NCI-H146 (cell line): Measurements from ENCODE around the gene TPM1.

ENCODE experiments used
- DNase-seq: peaks from one replicate; lab custom pipeline; 2025; lab: John Stamatoyannopoulos, UW

TPM1 gene

DNA sequence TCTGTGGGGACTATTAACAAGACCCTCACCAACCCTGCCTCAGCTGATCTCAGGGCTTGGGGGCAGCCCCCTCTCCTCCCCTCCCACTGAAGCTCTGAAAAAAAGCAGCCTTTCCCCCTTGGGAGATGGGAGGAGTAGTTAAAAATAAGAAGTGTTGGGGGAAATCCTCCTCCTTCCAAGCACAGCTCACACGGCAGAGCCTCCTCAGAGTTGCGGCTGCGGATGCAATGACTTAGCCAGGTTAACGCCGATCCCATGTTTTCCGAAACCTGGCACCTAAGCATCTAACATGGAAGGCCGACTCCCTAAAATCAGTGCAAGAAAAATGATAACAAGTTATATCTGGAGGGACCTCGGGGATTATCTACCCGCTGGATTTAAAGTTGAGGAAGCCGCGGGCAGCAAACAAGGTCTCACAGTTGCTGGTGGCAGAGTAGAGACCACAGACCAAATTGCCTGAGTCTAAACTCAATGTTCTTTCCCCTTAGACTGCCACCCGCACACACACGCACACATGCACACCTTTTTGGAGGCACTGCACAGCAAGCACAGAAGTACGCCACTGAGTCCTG, 1.1 kb upstream of the TPM1 start:
- no peak for DNase-seq

DNA sequence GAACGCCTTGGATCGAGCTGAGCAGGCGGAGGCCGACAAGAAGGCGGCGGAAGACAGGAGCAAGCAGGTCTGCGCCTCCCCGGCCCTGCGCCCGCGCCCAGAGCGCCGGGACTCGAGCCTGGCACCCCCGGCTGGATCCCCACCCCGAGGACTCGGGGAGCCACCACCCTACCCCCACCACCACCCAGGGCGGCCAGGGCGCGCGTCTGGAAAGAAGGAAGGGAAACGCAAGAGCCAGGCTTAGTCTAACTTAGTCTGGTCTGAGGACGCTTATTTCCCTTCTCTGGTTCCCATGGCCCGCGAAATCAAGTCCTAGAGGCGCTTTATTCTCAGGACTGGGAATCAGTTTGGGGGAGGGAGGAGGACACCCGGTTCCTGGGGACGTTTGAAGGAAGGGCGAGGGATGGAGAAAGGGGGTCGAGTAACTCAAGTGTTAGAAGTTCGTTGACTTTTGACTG, 359 bp downstream of the TPM1 start:
- no peak for DNase-seq

DNA sequence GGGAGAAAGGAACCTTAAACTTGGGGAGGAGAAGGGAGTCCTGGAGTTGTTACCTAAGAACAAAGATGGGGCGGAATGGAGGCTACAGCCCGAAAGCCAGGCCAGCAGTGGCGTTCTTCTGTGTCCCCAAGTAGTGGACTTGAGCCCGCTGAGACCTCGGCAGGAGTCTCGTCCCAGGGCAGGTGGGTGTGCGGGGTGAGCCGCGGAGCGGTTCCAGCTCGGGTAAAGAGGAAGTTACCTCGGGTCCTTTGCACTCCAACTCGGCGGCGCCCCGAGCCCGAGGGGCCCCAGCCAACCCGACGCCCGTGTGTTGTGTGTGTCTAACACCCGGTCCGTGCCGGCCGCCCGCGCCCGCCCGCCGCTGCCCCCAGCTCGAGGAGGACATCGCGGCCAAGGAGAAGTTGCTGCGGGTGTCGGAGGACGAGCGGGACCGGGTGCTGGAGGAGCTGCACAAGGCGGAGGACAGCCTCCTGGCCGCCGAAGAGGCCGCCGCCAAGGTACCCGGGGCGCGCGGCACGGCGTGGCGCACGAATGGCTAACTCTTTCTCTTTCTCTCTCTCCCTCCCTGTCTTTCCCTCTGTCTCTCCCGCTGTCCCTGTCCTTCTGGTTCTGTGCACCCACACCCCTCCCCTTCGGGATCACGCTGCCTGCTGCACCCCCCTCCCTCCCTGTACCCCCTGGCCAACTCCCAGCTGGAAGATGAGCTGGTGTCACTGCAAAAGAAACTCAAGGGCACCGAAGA, 959 bp downstream of the TPM1 start:
- DNase-seq = no peak

DNA sequence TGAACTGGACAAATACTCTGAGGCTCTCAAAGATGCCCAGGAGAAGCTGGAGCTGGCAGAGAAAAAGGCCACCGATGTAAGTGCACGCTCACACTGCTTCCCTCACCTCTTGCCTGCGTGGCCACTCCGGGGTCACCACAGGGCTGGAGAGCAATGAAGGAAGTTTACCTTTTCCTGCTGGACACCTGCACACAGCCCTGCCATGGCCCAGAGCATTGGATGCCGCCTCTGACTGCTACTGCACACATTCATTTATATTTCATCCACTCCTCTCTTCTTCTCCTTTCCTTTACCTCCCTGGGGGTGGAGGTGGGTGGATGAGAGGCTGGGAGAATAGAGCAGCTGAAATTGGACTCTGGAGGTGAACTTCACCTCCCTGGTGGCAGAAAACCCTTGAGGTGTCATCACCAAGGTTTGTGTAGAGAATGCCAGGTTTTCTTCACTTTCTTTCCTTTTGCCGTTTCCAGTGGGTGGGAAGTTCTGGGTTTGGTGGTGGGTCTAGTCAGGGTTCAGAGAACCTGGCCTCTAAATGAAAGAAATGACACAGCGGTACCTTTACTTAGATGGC, 1.6 kb downstream of the TPM1 start:
- DNase-seq = no peak

DNA sequence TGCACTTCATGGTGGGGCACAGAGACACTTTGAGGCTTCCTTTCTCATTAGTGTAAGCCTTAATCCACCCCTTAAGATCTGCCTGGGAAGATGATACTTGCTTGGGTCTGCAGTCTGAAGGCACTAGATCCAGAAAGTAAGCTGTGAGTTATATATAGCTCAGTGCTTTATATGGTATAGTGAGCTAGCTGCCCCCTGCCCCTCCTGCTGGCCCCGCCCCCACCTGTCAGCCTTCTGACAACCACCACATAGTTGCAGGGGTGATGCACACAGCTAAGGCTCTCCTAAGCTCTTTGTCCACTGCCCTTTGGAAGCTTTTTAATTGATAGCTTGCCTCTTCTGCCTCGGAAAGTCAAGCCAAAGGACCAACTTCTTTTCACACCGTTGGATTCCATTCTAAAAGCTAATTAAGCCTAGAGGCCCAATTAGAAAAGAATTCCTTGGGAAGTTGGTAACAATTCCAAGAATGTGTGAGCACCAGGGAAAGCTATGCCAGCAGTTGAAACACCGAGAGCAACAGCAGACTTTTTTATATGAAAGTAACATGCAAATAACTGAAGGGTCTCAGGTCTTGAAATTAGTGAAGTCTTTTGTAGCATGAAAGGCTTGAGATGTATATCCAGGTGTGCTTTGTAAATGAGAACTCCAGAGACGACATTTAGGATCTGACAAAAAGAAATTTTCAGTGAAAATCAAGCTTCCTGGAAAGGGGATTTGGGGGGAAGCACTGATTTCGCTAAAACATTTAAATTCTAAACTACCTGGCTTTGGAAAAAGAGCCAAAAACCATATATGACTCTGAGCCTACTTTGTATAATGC, 2.3 kb downstream of the TPM1 start:
- DNase-seq = no peak

DNA sequence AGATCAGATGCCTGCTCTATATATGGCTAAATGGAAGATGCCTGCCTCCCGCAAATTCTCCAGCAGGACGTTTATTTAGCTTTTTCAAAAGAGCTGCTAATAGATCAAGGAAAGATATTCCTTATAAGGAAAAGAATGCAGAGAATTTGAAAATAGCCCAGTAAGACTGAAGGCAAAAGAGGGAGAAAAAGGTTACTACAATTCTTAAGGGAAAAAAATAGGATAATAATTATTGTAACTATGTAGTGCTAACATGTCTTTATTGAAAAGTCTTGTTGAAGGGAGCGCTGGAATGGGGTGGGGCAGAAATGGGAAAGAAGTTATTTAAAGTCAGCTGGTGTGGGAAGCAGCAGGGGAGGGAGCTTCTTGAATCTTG, 2.9 kb downstream of the TPM1 start:
- DNase-seq = no peak

DNA sequence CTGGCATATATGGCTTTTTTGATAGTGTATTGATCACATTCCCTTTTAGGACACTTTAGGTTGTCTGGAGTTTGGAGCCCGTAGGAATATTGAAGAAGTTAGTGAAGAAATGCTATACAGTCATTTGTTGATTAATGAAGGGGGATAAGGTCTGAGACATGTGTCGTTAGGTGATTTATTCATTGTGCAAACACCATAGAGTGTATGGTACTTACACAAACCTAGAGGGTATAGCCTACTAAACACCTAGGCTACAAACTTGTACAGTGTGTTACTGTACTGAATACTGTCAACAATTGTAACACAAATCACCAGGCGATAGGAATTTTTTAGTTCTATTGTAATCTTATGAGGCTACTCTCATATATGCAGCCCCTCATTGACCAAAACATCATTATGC, 3.3 kb downstream of the TPM1 start:
- no peak for DNase-seq

DNA sequence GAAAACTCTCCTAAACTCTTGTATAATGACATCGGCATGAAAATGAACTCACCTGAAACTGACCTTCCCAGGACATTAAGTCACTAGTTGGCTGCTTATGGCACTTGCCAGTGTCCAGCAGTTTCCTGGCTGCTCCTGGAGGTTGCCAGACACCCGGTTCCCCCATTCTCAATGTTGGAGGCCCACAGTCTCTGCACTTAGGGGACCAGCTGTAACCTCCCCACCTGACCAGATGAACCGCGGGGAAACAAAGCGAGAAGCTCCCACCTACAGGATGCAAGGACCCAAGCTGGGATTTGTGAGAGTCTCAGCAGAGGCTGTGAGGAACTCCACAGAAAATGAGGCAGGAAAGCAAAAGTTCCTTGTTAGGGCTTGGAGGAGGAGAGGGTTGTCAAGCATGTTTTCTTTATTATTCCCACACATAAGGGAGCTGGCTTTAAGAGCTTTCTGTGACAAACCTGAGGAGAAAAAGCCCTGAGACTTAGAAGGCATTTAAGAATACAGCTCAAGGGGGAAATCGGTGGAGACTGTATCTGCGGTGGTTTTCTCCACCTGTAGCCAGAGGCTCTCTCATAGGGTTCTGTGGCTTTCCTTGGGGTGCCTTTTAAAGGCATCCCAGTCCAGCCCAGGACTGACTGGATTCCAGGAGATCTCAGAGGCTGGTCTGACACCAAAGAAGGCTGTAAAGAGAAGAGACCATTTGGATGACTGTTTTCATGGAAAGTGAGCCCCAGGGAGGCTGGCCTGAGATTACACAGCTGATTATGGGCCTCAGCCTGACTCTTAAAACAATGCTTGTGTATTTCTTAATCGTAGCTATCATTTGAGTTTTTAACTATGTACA, 4.6 kb downstream of the TPM1 start:
- no peak for DNase-seq

DNA sequence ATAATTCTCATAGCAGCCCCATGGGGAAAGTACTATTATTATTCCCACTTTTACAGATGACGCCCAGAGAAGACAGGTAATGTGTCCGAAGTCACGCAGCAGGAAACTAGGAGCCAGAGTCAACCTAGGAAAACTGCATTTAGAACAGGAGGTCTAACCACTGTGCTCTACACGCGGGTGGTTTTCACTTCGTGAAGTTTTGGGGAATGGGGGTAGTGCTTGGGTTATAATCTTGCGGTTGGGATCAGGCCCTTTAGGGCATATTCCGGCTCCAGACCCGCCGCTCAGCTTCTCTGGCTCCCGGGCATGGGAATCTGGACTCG, 5.2 kb downstream of the TPM1 start:
- no peak for DNase-seq

DNA sequence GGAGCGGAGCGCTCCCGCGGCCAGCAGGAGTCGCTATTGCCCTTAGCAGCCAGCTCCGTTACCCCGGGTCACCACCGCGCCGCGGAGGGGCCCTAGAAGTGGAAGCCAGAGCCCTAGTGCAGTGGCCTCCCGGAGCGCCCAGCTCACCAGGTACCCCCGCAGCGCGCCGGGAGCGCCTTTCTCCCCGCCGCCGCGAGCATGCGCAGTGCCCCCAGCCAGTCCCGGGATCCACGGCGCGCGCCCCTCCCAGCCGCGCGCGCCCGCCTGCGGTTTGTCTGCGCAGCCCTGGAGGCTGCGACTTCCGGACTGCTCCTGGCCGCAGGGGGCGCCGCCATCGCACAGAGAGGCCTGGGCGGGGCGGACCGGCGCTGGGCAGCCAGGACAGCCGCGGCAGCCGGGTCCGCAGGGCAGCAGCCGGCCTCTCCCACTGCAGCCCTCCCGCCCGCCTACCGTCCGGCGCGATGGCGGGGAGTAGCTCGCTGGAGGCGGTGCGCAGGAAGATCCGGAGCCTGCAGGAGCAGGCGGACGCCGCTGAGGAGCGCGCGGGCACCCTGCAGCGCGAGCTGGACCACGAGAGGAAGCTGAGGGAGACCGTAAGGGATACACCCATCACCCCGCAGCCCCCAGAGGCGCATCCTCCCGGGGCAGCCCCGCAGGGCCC, 5.7 kb downstream of the TPM1 start:
- peak; percentile 96 for DNase-seq

DNA sequence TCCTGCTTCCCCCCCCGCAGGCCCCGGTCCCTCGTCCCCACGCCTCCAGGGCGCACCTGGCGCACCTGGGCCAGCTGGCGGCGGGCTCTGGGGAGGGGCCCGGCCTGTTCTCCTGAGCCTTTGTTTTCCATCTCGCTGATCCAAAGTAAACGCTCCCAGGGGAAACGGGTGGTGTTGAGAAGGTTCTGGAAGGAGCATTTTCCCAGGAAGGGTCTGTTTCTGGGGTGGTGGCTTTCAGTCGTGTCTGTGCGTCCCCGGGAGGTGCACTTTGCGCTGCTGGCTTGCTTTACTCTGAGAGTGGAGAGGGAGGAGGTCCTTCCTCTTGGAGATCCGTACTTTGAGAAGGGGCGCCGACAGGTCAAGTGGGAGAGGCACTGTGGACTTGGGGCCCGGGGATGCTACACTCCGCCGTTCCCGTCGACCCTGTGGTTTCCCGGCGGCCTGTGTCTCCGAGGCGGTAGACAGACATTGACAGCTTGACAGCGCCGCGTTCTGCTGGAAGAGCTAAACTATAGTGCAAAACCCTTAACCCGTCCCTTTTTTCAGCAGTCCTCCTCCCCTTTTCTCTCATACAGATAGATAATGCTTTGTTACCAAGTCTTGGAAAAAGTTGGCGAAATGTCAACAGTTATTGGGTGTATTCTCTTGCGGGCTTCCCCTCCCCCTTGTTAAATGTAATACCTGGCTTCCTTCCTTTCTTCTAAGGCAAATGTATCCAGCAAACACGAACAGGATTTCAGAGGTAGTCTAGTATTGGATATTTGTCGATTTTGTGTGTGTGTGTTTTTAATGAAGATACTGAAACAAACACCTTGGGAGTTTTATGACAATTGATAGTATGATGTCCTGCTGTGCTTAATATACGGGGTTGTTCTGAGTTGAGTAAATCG, 6.5 kb downstream of the TPM1 start:
- peak; percentile 59 for DNase-seq

DNA sequence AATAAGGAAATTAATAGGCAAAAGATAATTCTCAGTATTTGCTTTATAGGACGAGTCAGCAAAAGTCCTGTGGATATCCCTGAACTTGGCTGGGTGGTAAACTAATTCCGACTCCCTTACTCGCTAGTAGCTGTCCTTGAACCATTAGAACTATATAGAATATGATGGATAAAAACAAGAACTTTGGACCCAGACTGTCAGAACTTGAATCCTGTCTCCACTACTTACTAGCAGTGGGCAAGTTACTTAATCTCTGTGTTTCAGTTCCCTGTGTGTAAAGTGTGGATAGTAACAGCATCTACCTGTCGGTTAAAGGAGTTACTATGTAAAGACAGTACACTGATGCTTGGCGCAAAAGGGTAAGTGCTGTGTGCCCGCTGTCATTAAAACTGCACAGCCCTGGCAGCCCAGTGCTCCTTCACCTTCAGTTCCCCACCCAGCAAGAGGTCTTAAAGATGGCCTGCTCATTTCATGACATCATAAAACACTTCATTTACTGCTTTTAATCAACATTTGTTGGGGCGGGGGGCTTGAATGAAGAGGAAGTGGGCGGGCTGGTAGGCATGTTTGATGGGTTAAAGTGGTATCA, 7.3 kb downstream of the TPM1 start:
- DNase-seq = no peak

DNA sequence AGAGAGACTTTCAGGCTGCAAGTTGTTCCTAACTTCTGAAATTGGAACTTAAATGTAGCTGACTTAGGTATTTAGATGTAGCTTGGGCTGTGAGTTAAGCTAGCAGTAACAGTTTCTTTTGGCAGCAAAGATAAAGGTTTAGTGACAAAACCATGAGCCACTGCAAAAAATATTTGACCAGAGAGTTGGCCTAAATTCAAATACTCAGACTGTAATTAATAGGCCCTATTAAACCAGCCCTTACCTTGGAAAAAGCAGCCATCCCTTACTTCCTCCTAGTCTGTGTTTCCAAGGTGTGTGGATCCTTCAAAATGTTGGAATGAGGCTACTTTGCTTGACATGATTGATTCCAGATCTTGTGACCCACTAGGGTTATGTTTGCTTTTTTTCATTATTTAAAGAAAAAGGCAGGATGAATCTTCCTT, 8.2 kb downstream of the TPM1 start:
- DNase-seq = no peak

DNA sequence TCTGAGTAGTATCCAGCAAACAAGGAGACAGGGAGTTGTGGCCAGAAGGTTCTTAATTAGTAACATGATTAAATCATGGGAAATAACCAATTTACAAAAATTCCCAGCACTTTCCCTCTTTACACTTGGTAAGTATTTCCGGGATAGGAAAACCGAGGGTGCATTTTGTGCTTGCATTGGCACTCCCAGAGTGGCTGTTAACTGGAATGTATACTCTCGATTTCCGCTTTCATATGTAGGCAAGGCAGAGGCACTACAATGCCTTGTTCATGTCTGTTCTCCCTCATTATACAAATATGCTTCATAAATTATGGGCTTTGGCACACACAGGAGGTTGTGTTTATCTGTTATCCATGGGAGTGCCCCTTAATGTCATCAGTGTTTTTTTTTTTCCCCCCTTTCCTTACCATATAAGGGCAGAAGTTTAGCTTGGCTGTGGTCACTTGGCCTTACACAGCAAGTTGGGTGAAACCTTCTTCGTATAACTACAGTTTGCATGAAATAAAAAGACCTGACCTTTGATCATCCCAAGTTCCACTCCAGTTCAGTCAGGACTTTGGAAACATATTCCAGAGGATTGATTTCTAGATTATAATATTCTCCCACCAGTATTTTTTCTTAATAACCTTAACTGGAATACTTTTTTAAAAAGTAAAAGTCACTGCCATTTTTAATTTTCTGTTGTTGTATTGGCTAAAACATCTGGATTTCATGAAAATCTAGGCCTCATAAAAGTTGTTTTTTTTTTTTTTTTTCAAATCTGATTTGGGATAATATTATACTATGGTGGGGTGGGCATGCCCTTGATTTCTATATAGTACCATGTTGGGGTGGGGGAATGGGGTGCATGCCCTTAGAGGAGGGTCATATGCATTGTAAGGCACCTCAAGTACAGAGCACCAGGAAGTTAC, 8.9 kb downstream of the TPM1 start:
- DNase-seq = peak; percentile 72

DNA sequence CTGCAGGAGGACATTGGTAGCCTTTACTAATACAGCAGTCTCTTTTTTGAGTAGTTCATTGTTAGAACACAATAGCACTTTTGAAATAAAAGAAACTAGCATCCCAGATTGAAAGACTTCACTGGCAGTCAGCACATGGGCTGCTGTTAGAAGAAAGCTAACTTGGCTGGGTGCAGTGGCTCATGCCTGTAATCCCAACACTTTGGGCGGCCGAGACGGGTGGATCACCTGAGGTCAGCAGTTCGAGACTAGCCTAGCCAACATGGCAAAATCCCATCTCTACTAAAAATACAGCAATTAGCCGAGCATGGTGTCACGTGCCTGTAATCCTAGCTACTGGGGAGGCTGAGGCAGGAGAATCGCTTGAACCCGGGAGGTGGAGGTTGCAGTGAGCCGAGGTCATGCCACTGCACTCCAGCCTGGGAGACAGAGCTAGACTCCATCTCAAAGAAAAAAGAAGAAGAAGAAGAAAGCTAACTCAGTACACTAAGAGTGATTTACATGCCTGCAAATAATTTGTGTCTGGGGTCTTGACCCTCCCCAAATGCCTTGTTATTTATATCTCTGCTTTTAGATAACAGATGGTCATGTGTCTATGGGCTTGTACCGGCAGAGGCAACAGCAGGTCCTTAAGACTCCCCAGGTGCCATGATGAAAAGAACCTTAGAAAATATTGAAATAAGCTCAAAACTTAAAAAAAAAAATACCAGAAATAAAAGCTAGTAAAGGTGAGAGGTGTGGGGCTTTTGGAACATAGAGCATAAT, 9.7 kb downstream of the TPM1 start:
- no peak for DNase-seq

DNA sequence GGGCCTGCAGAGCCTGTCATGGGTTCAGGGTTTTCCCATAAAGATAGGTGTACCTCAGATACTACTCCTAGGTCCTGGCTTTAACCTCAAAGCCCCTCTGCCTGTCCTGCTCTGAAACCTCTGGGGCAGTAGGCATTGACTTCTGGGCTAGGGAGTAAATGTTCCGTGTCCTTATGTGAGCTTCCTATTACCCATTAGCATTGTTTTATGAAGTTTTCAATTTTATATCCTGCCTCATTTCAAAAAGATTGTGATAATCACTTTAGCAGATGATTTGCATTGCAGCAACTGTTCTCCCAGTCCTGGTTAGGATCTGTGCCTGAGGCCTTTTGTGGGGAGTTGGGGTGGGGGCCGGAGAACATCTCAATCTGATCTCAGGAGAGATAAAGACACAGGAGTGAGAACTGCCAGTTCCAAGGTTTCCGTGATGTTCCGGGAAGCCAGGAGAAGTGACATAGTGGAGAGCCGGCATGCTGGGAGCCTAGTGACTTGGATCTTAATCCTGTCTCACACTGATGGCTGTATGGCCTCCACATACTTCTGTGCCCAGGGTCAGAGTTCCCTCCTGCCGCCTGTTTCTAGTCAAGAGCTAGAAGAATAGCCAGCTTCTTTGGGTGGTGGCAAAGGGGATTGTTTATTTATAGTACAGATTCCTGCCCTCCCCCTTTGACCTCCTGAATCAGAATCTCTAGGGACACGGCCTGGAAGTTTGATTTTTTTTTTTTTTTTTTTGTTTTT, 10.6 kb downstream of the TPM1 start:
- DNase-seq = no peak

DNA sequence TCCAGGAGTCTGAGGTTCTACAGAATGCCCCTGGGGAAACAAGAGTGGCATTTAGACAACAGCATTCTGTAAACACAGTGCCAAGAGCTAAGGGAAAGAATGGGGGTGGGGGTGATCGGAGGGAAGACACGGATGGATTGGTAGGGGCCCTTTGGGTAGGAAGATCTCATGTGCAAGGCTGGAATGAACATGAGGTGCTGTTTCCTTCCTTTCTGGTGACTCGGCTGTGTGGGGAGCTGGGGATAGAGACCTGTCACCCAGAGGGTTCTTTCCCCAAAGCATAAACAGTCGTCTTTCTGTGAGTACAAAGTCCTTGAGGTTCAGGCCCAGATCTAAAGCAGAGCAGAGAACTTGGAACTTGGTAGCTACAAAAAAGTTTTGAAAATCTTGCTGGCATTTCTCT, 11.7 kb downstream of the TPM1 start:
- DNase-seq = no peak

DNA sequence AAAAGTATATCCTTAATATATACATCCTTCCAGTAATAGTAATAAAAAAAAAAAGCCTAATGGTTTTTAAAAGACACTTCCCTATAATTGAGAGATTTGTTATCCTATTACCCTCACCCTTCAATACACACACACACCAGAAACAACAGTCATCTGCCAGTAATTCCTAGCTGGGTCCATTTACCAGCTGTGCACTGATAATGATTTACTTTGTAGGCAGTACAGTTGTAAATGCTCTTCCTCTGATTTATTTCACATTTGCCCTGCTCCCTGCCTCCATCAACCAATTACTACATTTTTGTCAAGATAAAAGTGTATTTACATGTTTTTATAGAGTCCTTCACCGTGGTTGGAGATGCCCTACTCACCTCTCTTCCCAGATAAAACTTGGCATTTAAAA, 12.4 kb downstream of the TPM1 start:
- peak; percentile 37 for DNase-seq
